ENCODE results near the gene CAAP1. TPM values are rescaled to one million over a fixed set of nuclear protein-coding genes. Genes with fewer than 3 reads are reported as not detected.

Gene CAAP1
- total RNA-seq, 4 donors from 2014 or later = 16.5 to 47.0 (median 24.7) TPM

GRCh38 chr9:26809795-26810194 is 82.8 kb downstream of the CAAP1 start:
- Histone ChIP-seq H3K36me3 (no peaks in the 10 kb centered on the region), H3K4me3 (no peak overlapping the region), H3K27me3 (no peaks in the 10 kb centered on the region), H3K9me3 (no peaks in the 10 kb centered on the region), H3K4me1 (no peaks in the 10 kb centered on the region), H3K27ac (no peak overlapping the region)
- TF ChIP-seq POLR2A (IDR thresholded peaks at IDR 0.05) = no peak
- TF ChIP-seq CTCF (IDR thresholded peaks at IDR 0.05) = no peak
- DNase-seq = no peak

GRCh38 chr9:26807161-26807560 is 85.4 kb downstream of the CAAP1 start:
- Histone ChIP-seq H3K4me3 (no peak overlapping the region), H3K36me3 (no peaks in the 10 kb centered on the region), H3K9me3 (no peaks in the 10 kb centered on the region), H3K27me3 (no peaks in the 10 kb centered on the region), H3K4me1 (no peaks in the 10 kb centered on the region), H3K27ac (no peak overlapping the region)
- no peak for TF ChIP-seq CTCF (IDR thresholded peaks at IDR 0.05)
- TF ChIP-seq POLR2A (IDR thresholded peaks at IDR 0.05) = no peak
- DNase-seq = no peak

GRCh38 chr9:26802921-26803320 is 89.7 kb downstream of the CAAP1 start:
- TF ChIP-seq CTCF (IDR thresholded peaks at IDR 0.05) (no peak), POLR2A (IDR thresholded peaks at IDR 0.05) (no peak)
- no peaks in the 10 kb centered on the region for H3K27me3 ChIP-seq
- H3K9me3 ChIP-seq = no peaks in the 10 kb centered on the region
- H3K27ac ChIP-seq = no peak overlapping the region
- no peaks in the 10 kb centered on the region for H3K36me3 ChIP-seq
- DNase-seq = no peak
- H3K4me1 ChIP-seq = no peaks in the 10 kb centered on the region
- H3K4me3 ChIP-seq = no peak overlapping the region

- H3K27ac ChIP-seq = no peak overlapping the region
- H3K4me1 ChIP-seq = no peaks in the 10 kb centered on the region
- no peaks in the 10 kb centered on the region for H3K27me3 ChIP-seq
- no peak for TF ChIP-seq POLR2A (IDR thresholded peaks at IDR 0.05)
- no peak for TF ChIP-seq CTCF (IDR thresholded peaks at IDR 0.05)
- no peaks in the 10 kb centered on the region for H3K36me3 ChIP-seq
- no peak overlapping the region for H3K4me3 ChIP-seq
- DNase-seq = no peak
- H3K9me3 ChIP-seq = no peaks in the 10 kb centered on the region
These were observed 90.8 kb downstream of the CAAP1 start for GRCh38 chr9:26801772-26802171.

- no peak overlapping the region for H3K4me3 ChIP-seq
- TF ChIP-seq POLR2A (IDR thresholded peaks at IDR 0.05) (no peak), CTCF (IDR thresholded peaks at IDR 0.05) (no peak)
- no peak for DNase-seq
These were observed 92.3 kb downstream of the CAAP1 start for GRCh38 chr9:26800322-26800721.

GRCh38 chr9:26791274-26791673 is 101.3 kb downstream of the CAAP1 start:
- Histone ChIP-seq H3K36me3 (no peaks in the 10 kb centered on the region), H3K27ac (no peak overlapping the region), H3K9me3 (no peaks in the 10 kb centered on the region), H3K27me3 (no peaks in the 10 kb centered on the region), H3K4me3 (no peak overlapping the region), H3K4me1 (no peaks in the 10 kb centered on the region)
- no peak for TF ChIP-seq CTCF (IDR thresholded peaks at IDR 0.05)
- DNase-seq = no peak

More at GRCh38 chr9:26800322-26800721, 92.3 kb downstream of the CAAP1 start:
- Histone ChIP-seq H3K4me1 (no peaks in the 10 kb centered on the region), H3K36me3 (no peaks in the 10 kb centered on the region), H3K9me3 (no peaks in the 10 kb centered on the region), H3K27me3 (no peaks in the 10 kb centered on the region), H3K27ac (no peak overlapping the region)

Measured in Peyer's patch (tissue), 4 donors.